HCT116 (cell line): ENCODE data around the gene SELENOK.

ENCODE experiments used
- POLR2A ChIP-seq: IDR thresholded peaks from 2 replicates; pipeline ENCODE4 v1.7.0; 2011; ENCODE audit warnings: borderline replicate concordance; ENCODE audit not compliant: insufficient read depth, insufficient read length; ENCODE audit errors: extremely low read depth
- POLR2AphosphoS5 ChIP-seq: IDR thresholded peaks from 2 replicates; pipeline ENCODE4 v1.6.1; 2011; ENCODE audit warnings: mild to moderate bottlenecking, low read depth, low read length, moderate library complexity

GRCh38 chr3:53892286-53892637 lies 603 bp upstream of the SELENOK start:
- TF ChIP-seq POLR2A (no peak), POLR2AphosphoS5 (no peak)
